Mesenchymal stem cell (in vitro differentiated cells and primary cell): ENCODE data around the gene FBXL17.

ENCODE experiments used
- DNase-seq: peaks from one replicate; pipeline ENCODE4 v3.0.0-alpha.2; 2013
- H2AFZ ChIP-seq: one replicate; pipeline ENCODE4 v1.6.1; 2013; ENCODE audit warnings: low read depth, mild to moderate bottlenecking, control low read depth, inconsistent platforms, low read length, moderate library complexity
- H2AK5ac ChIP-seq: 2 replicates; pipeline ENCODE4 v1.6.1; 2013; ENCODE audit warnings: low read length, moderate library complexity, mild to moderate bottlenecking, inconsistent platforms; ENCODE audit not compliant: severe bottlenecking
- H2BK120ac ChIP-seq: one replicate; pipeline ENCODE4 v1.6.1; 2013; ENCODE audit warnings: low read depth, mild to moderate bottlenecking, inconsistent platforms, low read length, moderate library complexity
- H2BK12ac ChIP-seq, 2 experiments: one replicate each; pipeline ENCODE4 v1.6.1; 2013; ENCODE audit warnings: inconsistent platforms in 2 of 2, low read length in 2 of 2, mild to moderate bottlenecking in 2 of 2, moderate library complexity in 2 of 2, control low read depth in 1 of 2
- H2BK15ac ChIP-seq: one replicate; pipeline ENCODE4 v1.6.1; 2013; ENCODE audit warnings: mild to moderate bottlenecking, low read depth, inconsistent platforms; ENCODE audit not compliant: poor library complexity, severe bottlenecking
- H2BK5ac ChIP-seq: 2 replicates; pipeline ENCODE4 v1.6.1; 2013; ENCODE audit warnings: low read depth, mild to moderate bottlenecking, low read length, control low read depth, inconsistent platforms; ENCODE audit not compliant: poor library complexity, severe bottlenecking
- H3K14ac ChIP-seq, 2 experiments: one replicate each; pipeline ENCODE4 v1.6.1; 2013; ENCODE audit warnings: inconsistent platforms in 2 of 2, low read length in 2 of 2, control low read depth in 1 of 2, mild to moderate bottlenecking in 1 of 2, moderate library complexity in 1 of 2
- H3K18ac ChIP-seq, 2 experiments: one replicate each; pipeline ENCODE4 v1.6.1; 2013; ENCODE audit warnings: inconsistent platforms in 2 of 2, low read length in 2 of 2, control low read depth in 1 of 2, low read depth in 1 of 2, mild to moderate bottlenecking in 1 of 2
- H3K23ac ChIP-seq, 2 experiments: one replicate each; pipeline ENCODE4 v1.6.1; 2013; ENCODE audit warnings: inconsistent platforms in 2 of 2, low read length in 2 of 2, mild to moderate bottlenecking in 2 of 2, moderate library complexity in 2 of 2, control low read depth in 1 of 2
- H3K27ac ChIP-seq: 2 replicates; pipeline ENCODE4 v1.5.1; 2013; ENCODE audit warnings: mild to moderate bottlenecking, moderate library complexity, low read length, control low read depth, inconsistent platforms; ENCODE audit not compliant: poor library complexity, severe bottlenecking
- H3K27me3 ChIP-seq, 2 experiments: 2 replicates each; pipeline versions ENCODE4 v1.6.1 to v1.7.0; 2013; ENCODE audit warnings: low read length in 2 of 2, mild to moderate bottlenecking in 2 of 2, moderate library complexity in 2 of 2, control low read depth in 1 of 2, inconsistent platforms in 1 of 2; ENCODE audit not compliant: control insufficient read depth in 1 of 2, insufficient read depth in 1 of 2
- H3K36me3 ChIP-seq, 2 experiments: 2 replicates each; pipeline versions ENCODE4 v1.6.1 to v1.7.0; 2013; ENCODE audit warnings: low read length in 2 of 2, control low read depth in 1 of 2, inconsistent platforms in 1 of 2, low read depth in 1 of 2, mild to moderate bottlenecking in 1 of 2; ENCODE audit not compliant: insufficient read depth in 2 of 2, control insufficient read depth in 1 of 2
- H3K4ac ChIP-seq, 2 experiments: one replicate each; pipeline ENCODE4 v1.6.1; 2013; ENCODE audit warnings: inconsistent platforms in 2 of 2, low read length in 2 of 2, mild to moderate bottlenecking in 2 of 2, moderate library complexity in 2 of 2, control low read depth in 1 of 2, low read depth in 1 of 2
- H3K4me1 ChIP-seq: 2 replicates; pipeline ENCODE4 v1.6.1; 2013; ENCODE audit warnings: low read depth, low read length, control low read depth; ENCODE audit not compliant: control insufficient read depth, insufficient read depth
- H3K4me2 ChIP-seq: 2 replicates; pipeline ENCODE4 v1.6.1; 2013; ENCODE audit warnings: low read length, mild to moderate bottlenecking, inconsistent platforms; ENCODE audit not compliant: poor library complexity, severe bottlenecking
- H3K4me3 ChIP-seq, 2 experiments: 2 replicates each; pipeline versions ENCODE4 v1.5.1 to v1.7.0; 2013; ENCODE audit warnings: low read length in 2 of 2, mild to moderate bottlenecking in 2 of 2, control low read depth in 1 of 2, low read depth in 1 of 2; ENCODE audit not compliant: insufficient read depth in 1 of 2
- H3K79me1 ChIP-seq: replicated peaks from 2 replicates; pipeline ENCODE4 v1.6.1; 2013; ENCODE audit warnings: mild to moderate bottlenecking, control low read depth, low read length, inconsistent platforms; ENCODE audit not compliant: poor library complexity, severe bottlenecking
- H3K9ac ChIP-seq: 2 replicates; pipeline ENCODE4 v1.7.0; 2013; ENCODE audit warnings: mild to moderate bottlenecking, low read length, moderate library complexity
- H3K9me3 ChIP-seq: 2 replicates; pipeline ENCODE4 v1.7.0; 2013; ENCODE audit warnings: mild to moderate bottlenecking, low read length; ENCODE audit not compliant: control insufficient read depth
- H4K8ac ChIP-seq: one replicate; pipeline ENCODE4 v1.6.1; 2013; ENCODE audit warnings: inconsistent platforms, mild to moderate bottlenecking, low read length, moderate library complexity
- H4K91ac ChIP-seq: one replicate; pipeline ENCODE4 v1.6.1; 2013; ENCODE audit warnings: mild to moderate bottlenecking, low read length, inconsistent platforms
- WGBS: methylation state at CpG from one replicate; pipeline ENCODE4 v1.1.7; 2013; ENCODE audit warnings: mixed read lengths; 5-methylcytosine and 5-hydroxymethylcytosine counted together

The FBXL17 gene

GRCh38 chr5:107860044-107860443 is 521.9 kb downstream of the FBXL17 start:
- Histone ChIP-seq H3K9ac (no peak overlapping the region), H2AK5ac (no peak overlapping the region), H3K27me3 (no peaks in the 10 kb centered on the region), H3K9me3 (no peaks in the 10 kb centered on the region), H2AFZ (no peak overlapping the region), H4K8ac (no peak overlapping the region), H2BK15ac (no peak overlapping the region), H3K4me1 (no peaks in the 10 kb centered on the region), H3K23ac (no peak overlapping the region), H3K36me3 (peaks cover 3 to 7% of the 10 kb centered on the region in 2 experiments), H2BK5ac (no peak overlapping the region), H3K4me3 (no peak overlapping the region), H2BK120ac (no peak overlapping the region), H4K91ac (no peak overlapping the region), H3K18ac (no peak overlapping the region), H3K4me2 (no peak overlapping the region), H3K27ac (no peak overlapping the region), H3K4ac (no peak overlapping the region), H2BK12ac (no peak overlapping the region), H3K14ac (no peak overlapping the region), H3K79me1 (no peaks in the 10 kb centered on the region)
- no peak for DNase-seq
- WGBS, result no CpG with 5 or more reads among the region's 1 CpG

- no peak overlapping the region for H4K8ac ChIP-seq
- no peak for DNase-seq
- H3K4me1 ChIP-seq, result no peaks in the 10 kb centered on the region
- H3K9ac ChIP-seq, result no peak overlapping the region
- no peak overlapping the region for H2BK12ac ChIP-seq
- H3K4ac ChIP-seq, result no peak overlapping the region
- H2BK15ac ChIP-seq, result no peak overlapping the region
- no peak overlapping the region for H3K4me2 ChIP-seq
- H3K18ac ChIP-seq, result no peak overlapping the region
- WGBS, result 77% methylated on average over 2 of the region's 3 CpGs
- H3K27me3 ChIP-seq, result no peaks in the 10 kb centered on the region
- H2AK5ac ChIP-seq, result no peak overlapping the region
- no peak overlapping the region for H3K14ac ChIP-seq
- no peak overlapping the region for H2BK120ac ChIP-seq
- peaks cover 3 to 7% of the 10 kb centered on the region in 2 experiments for H3K36me3 ChIP-seq
- no peak overlapping the region for H4K91ac ChIP-seq
- no peak overlapping the region for H3K27ac ChIP-seq
- no peaks in the 10 kb centered on the region for H3K79me1 ChIP-seq
- no peak overlapping the region for H2AFZ ChIP-seq
- no peak overlapping the region for H3K23ac ChIP-seq
- no peak overlapping the region for H3K4me3 ChIP-seq
- H2BK5ac ChIP-seq, result no peak overlapping the region
- H3K9me3 ChIP-seq, result no peaks in the 10 kb centered on the region
Observed at GRCh38 chr5:107858788-107859187, 523.1 kb downstream of the FBXL17 start.

- Histone ChIP-seq H3K23ac (no peak overlapping the region), H4K91ac (no peak overlapping the region), H3K36me3 (peaks cover 3 to 7% of the 10 kb centered on the region in 2 experiments), H2BK120ac (no peak overlapping the region), H2AFZ (no peak overlapping the region), H3K4me3 (no peak overlapping the region), H3K4ac (no peak overlapping the region), H2BK5ac (no peak overlapping the region), H2BK15ac (no peak overlapping the region), H3K4me2 (no peak overlapping the region), H3K27me3 (no peaks in the 10 kb centered on the region), H3K14ac (no peak overlapping the region), H2AK5ac (no peak overlapping the region), H3K27ac (no peak overlapping the region), H3K4me1 (no peaks in the 10 kb centered on the region), H3K18ac (no peak overlapping the region), H2BK12ac (no peak overlapping the region), H3K9ac (no peak overlapping the region), H3K79me1 (no peaks in the 10 kb centered on the region), H4K8ac (no peak overlapping the region), H3K9me3 (no peaks in the 10 kb centered on the region)
- DNase-seq, result no peak
- WGBS, result 80% methylated on average over 1 of the region's 4 CpGs
Observed at GRCh38 chr5:107858324-107858723, 523.6 kb downstream of the FBXL17 start.

- 100% methylated on average over 2 of the region's 2 CpGs for WGBS
- H3K4me1 ChIP-seq, result no peaks in the 10 kb centered on the region
- DNase-seq, result no peak
- no peaks in the 10 kb centered on the region for H3K27me3 ChIP-seq
- no peak overlapping the region for H2BK120ac ChIP-seq
- H3K4ac ChIP-seq, result no peak overlapping the region
- no peak overlapping the region for H3K23ac ChIP-seq
- no peak overlapping the region for H3K9ac ChIP-seq
- H3K18ac ChIP-seq, result no peak overlapping the region
- no peak overlapping the region for H3K27ac ChIP-seq
- H3K4me3 ChIP-seq, result no peak overlapping the region
- H2AFZ ChIP-seq, result no peak overlapping the region
- H2BK12ac ChIP-seq, result no peak overlapping the region
- peaks cover 3 to 7% of the 10 kb centered on the region in 2 experiments for H3K36me3 ChIP-seq
- H3K9me3 ChIP-seq, result no peaks in the 10 kb centered on the region
- no peaks in the 10 kb centered on the region for H3K79me1 ChIP-seq
- H4K8ac ChIP-seq, result no peak overlapping the region
- H3K14ac ChIP-seq, result no peak overlapping the region
- no peak overlapping the region for H2BK15ac ChIP-seq
- H2BK5ac ChIP-seq, result no peak overlapping the region
- H4K91ac ChIP-seq, result no peak overlapping the region
- no peak overlapping the region for H2AK5ac ChIP-seq
- no peak overlapping the region for H3K4me2 ChIP-seq
Observed at GRCh38 chr5:107857785-107858184, 524.1 kb downstream of the FBXL17 start.
